HepG2 (cell line): Measurements from ENCODE around the gene IRF1. TPM values are rescaled to one million over a fixed set of nuclear protein-coding genes. Genes with fewer than 3 reads are reported as not detected.

Source experiments
- SMAD1 ChIP-seq: sonication (generic); formaldehyde crosslinking; IDR thresholded peaks from 2 replicates; pipeline ENCODE4 v1.4.0; 2020; ENCODE audit warnings: missing genetic modification reagents, low read depth, mild to moderate bottlenecking, borderline replicate concordance
- STAT5B ChIP-seq: sonication (generic); formaldehyde crosslinking; IDR thresholded peaks from 2 replicates; pipeline ENCODE4 v1.4.0; 2020; ENCODE audit warnings: missing genetic modification reagents
- XBP1 ChIP-seq: sonication (generic); formaldehyde crosslinking; IDR thresholded peaks from 2 replicates; pipeline ENCODE4 v1.5.0; 2020; ENCODE audit warnings: missing genetic modification reagents
- ZNF232 ChIP-seq: sonication (generic); formaldehyde crosslinking; IDR thresholded peaks from 2 replicates; pipeline ENCODE4 v1.4.0; 2020; ENCODE audit warnings: missing genetic modification reagents, borderline replicate concordance
- ZNF282 ChIP-seq: fragments of 450-650 bp; IDR thresholded peaks from 2 replicates; pipeline ENCODE4 v1.6.1; 2018; ENCODE audit not compliant: partially characterized antibody
- ZSCAN12 ChIP-seq: sonication (generic); formaldehyde crosslinking; IDR thresholded peaks from 2 replicates; pipeline ENCODE4 v1.9.0; 2021; ENCODE audit warnings: mild to moderate bottlenecking, missing genetic modification reagents
- polyA plus RNA-seq, 8 experiments: library from polyadenylated mRNA; depleted of rRNA in 3 of 8; stranded (reverse) in 7 of 8; unstranded in 1 of 8; fragments of >200 nt; fragmentation: Illumina TruSeq in 4 of 8; extraction: Trizol in 4 of 8; gene quantifications; 2 replicates each; pipeline versions ENCODE4 v1.2.1 to v1.2.3, GENCODE V29; 2011 to 2016; ENCODE audit warnings: low read depth in 4 of 8, missing spikeins in 1 of 8, mixed read lengths in 1 of 8; ENCODE audit not compliant: insufficient read depth in 1 of 8
- total RNA-seq, 5 experiments: library from RNA; depleted of rRNA; stranded (reverse); fragments of >200 nt; fragmentation: Illumina TruSeq; extraction: Trizol; gene quantifications; 2 replicates each; pipeline ENCODE4 v1.2.3, GENCODE V29; 2016; ENCODE audit warnings: low read depth in 1 of 5
- TF ChIP-seq, protein P1 (sequence below), 2 experiments: sonication (generic) in 1 of 2; formaldehyde crosslinking in 1 of 2; IDR thresholded peaks; 2 replicates each; pipeline versions ENCODE4 v1.6.1 to v1.9.0; 2014 to 2022; ENCODE audit warnings: antibody characterized with exemption in 1 of 2, borderline replicate concordance in 1 of 2, inconsistent platforms in 1 of 2, low read depth in 1 of 2, missing genetic modification reagents in 1 of 2
- TF ChIP-seq, protein P2 (sequence below): sonication (generic); formaldehyde crosslinking; IDR thresholded peaks from 2 replicates; pipeline ENCODE4 v1.4.0; 2020; ENCODE audit warnings: missing genetic modification reagents, mild to moderate bottlenecking, borderline replicate concordance
- TF ChIP-seq, protein P3 (sequence below): sonication (generic); formaldehyde crosslinking; IDR thresholded peaks from 2 replicates; pipeline ENCODE4 v1.5.0; 2020; ENCODE audit warnings: mild to moderate bottlenecking, missing genetic modification reagents, moderate library complexity
- TF ChIP-seq, protein P4 (sequence below): sonication (generic); formaldehyde crosslinking; IDR thresholded peaks from 2 replicates; pipeline ENCODE4 v1.8.0; 2022; ENCODE audit warnings: missing genetic modification reagents, mild to moderate bottlenecking, borderline replicate concordance
- TF ChIP-seq, protein P5 (sequence below): fragments of 450-650 bp; IDR thresholded peaks from 2 replicates; pipeline ENCODE4 v1.6.1; 2017; ENCODE audit warnings: mild to moderate bottlenecking

Gene IRF1
- total and polyA plus RNA-seq, 2 of the 13 experiments (the other 11 are each of a cell fraction or from before 2014, with no cell fraction given): 4.1 to 8.8 TPM

DNA sequence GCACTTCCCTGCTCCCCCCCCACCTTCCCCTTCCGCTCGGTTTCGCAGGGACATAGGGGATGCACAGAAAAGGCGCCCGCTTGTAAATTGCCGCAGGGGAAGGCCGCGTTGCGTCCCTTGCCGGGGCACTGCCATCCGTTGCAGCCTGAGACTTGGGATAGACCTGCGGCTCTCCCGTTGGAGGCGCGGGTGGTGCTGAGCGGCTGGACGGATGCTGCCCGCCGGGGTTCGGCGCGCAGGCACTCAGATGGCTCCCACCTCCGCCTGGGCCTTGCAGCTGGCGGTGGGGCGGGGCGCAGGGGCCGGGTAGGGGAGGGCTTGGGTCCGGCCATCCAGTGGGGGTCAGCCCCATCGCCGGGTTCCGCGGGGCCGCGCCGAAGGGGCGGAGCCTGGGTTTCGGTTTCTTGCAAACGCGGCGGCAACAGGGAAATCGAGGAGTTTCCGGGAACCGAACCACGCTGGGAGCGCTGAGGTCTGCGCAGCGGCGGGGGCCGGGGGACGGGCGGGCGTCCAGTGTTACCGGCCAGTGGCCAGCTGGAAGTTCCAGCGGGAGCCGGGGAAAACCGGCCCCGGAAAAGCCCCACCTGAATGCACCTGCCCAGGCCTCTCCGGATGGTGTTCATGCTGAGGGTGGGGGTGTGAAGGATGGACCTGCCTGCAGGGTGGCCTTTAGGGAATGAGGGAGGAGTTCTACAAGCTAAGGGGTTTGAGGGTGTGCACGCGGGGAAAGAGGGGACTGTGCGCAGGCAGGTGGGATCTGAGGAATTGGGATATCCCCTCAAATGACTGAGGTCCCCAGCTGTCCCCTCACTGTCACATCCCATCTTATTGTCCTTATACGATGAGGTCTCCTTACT lies 6.3 kb upstream of the IRF1 start (continued):
- TF ChIP-seq, protein P1, sequence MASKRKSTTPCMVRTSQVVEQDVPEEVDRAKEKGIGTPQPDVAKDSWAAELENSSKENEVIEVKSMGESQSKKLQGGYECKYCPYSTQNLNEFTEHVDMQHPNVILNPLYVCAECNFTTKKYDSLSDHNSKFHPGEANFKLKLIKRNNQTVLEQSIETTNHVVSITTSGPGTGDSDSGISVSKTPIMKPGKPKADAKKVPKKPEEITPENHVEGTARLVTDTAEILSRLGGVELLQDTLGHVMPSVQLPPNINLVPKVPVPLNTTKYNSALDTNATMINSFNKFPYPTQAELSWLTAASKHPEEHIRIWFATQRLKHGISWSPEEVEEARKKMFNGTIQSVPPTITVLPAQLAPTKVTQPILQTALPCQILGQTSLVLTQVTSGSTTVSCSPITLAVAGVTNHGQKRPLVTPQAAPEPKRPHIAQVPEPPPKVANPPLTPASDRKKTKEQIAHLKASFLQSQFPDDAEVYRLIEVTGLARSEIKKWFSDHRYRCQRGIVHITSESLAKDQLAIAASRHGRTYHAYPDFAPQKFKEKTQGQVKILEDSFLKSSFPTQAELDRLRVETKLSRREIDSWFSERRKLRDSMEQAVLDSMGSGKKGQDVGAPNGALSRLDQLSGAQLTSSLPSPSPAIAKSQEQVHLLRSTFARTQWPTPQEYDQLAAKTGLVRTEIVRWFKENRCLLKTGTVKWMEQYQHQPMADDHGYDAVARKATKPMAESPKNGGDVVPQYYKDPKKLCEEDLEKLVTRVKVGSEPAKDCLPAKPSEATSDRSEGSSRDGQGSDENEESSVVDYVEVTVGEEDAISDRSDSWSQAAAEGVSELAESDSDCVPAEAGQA (IDR thresholded peaks at IDR 0.05; ENCODE audit: low read depth): no peak
- TF ChIP-seq, protein P1 (CRISPR knock-in tag; IDR thresholded peaks at IDR 0.05; ENCODE audit: borderline replicate concordance): no peak
- TF ChIP-seq, protein P2, sequence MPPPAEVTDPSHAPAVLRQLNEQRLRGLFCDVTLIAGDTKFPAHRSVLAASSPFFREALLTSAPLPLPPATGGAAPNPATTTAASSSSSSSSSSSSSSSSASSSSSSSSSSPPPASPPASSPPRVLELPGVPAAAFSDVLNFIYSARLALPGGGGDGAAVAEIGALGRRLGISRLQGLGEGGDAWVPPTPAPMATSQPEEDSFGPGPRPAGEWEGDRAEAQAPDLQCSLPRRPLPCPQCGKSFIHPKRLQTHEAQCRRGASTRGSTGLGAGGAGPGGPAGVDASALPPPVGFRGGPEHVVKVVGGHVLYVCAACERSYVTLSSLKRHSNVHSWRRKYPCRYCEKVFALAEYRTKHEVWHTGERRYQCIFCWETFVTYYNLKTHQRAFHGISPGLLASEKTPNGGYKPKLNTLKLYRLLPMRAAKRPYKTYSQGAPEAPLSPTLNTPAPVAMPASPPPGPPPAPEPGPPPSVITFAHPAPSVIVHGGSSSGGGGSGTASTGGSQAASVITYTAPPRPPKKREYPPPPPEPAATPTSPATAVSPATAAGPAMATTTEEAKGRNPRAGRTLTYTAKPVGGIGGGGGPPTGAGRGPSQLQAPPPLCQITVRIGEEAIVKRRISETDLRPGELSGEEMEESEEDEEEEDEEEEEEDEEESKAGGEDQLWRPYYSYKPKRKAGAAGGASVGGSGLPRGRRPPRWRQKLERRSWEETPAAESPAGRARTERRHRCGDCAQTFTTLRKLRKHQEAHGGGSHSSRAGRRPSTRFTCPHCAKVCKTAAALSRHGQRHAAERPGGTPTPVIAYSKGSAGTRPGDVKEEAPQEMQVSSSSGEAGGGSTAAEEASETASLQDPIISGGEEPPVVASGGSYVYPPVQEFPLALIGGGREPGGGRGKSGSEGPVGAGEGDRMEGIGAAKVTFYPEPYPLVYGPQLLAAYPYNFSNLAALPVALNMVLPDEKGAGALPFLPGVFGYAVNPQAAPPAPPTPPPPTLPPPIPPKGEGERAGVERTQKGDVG (CRISPR knock-in tag): no peak
- TF ChIP-seq ZNF282 (no peak), SMAD1 (CRISPR knock-in tag) (no peak; the same call in 1 of the 2 replicates), XBP1 (CRISPR knock-in tag) (no peak), ZNF232 (CRISPR knock-in tag) (no peak), ZSCAN12 (CRISPR knock-in tag) (no peak), STAT5B (no peak)
- TF ChIP-seq, protein P3, sequence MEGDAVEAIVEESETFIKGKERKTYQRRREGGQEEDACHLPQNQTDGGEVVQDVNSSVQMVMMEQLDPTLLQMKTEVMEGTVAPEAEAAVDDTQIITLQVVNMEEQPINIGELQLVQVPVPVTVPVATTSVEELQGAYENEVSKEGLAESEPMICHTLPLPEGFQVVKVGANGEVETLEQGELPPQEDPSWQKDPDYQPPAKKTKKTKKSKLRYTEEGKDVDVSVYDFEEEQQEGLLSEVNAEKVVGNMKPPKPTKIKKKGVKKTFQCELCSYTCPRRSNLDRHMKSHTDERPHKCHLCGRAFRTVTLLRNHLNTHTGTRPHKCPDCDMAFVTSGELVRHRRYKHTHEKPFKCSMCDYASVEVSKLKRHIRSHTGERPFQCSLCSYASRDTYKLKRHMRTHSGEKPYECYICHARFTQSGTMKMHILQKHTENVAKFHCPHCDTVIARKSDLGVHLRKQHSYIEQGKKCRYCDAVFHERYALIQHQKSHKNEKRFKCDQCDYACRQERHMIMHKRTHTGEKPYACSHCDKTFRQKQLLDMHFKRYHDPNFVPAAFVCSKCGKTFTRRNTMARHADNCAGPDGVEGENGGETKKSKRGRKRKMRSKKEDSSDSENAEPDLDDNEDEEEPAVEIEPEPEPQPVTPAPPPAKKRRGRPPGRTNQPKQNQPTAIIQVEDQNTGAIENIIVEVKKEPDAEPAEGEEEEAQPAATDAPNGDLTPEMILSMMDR: no peak
- TF ChIP-seq, protein P4, sequence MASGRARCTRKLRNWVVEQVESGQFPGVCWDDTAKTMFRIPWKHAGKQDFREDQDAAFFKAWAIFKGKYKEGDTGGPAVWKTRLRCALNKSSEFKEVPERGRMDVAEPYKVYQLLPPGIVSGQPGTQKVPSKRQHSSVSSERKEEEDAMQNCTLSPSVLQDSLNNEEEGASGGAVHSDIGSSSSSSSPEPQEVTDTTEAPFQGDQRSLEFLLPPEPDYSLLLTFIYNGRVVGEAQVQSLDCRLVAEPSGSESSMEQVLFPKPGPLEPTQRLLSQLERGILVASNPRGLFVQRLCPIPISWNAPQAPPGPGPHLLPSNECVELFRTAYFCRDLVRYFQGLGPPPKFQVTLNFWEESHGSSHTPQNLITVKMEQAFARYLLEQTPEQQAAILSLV: 0 out of 2 replicates have a peak, but pooled peaks have one; percentile 32
- TF ChIP-seq, protein P5, sequence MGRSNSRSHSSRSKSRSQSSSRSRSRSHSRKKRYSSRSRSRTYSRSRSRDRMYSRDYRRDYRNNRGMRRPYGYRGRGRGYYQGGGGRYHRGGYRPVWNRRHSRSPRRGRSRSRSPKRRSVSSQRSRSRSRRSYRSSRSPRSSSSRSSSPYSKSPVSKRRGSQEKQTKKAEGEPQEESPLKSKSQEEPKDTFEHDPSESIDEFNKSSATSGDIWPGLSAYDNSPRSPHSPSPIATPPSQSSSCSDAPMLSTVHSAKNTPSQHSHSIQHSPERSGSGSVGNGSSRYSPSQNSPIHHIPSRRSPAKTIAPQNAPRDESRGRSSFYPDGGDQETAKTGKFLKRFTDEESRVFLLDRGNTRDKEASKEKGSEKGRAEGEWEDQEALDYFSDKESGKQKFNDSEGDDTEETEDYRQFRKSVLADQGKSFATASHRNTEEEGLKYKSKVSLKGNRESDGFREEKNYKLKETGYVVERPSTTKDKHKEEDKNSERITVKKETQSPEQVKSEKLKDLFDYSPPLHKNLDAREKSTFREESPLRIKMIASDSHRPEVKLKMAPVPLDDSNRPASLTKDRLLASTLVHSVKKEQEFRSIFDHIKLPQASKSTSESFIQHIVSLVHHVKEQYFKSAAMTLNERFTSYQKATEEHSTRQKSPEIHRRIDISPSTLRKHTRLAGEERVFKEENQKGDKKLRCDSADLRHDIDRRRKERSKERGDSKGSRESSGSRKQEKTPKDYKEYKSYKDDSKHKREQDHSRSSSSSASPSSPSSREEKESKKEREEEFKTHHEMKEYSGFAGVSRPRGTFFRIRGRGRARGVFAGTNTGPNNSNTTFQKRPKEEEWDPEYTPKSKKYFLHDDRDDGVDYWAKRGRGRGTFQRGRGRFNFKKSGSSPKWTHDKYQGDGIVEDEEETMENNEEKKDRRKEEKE: no peak
